ENCODE data around the gene TPK1. TPM values are rescaled to one million over a fixed set of nuclear protein-coding genes. Genes with fewer than 3 reads are reported as not detected.

Gene TPK1
- total RNA-seq: 17.5 and 20.0 TPM in 2 replicates

- peak; percentile 85 for ATAC-seq (ENCODE audit: low read depth)
- Mint-ChIP-seq H3K4me3 (peak within 1 kb of the TSS; percentile 98), H3K9me3 (peaks cover 15% of the 10 kb centered on the region), H3K4me1 (peaks cover 28% of the 10 kb centered on the region), H3K27me3 (no peaks in the 10 kb centered on the region), H3K36me3 (ENCODE audit: low read depth) (peaks cover 6% of the 10 kb centered on the region), H3K27ac (peak within 1 kb of the TSS; percentile 99)
- intact Hi-C loops (cut with micrococcal nuclease): loop anchor here (1.0 to 10.0 kb wide), 9 partner anchors 11 to 1551 kb away; partner anchors contain the start of genes CASP2, TCAF1, TMEM139 and ZYX
- CTCF ChIA-PET: interaction anchor here (0.6 to 2.5 kb wide), 9 partner anchors 10 to 100 kb away, joined by 3 to 18 read pairs (median 5); no protein-coding TSS in a partner anchor
- POLR2A ChIA-PET: interaction anchor here (0.7 to 3.5 kb wide), 15 partner anchors 8 to 1548 kb away, joined by 3 to 117 read pairs (median 7); partner anchors contain the start of gene CASP2
- TF ChIP-seq, protein P1, sequence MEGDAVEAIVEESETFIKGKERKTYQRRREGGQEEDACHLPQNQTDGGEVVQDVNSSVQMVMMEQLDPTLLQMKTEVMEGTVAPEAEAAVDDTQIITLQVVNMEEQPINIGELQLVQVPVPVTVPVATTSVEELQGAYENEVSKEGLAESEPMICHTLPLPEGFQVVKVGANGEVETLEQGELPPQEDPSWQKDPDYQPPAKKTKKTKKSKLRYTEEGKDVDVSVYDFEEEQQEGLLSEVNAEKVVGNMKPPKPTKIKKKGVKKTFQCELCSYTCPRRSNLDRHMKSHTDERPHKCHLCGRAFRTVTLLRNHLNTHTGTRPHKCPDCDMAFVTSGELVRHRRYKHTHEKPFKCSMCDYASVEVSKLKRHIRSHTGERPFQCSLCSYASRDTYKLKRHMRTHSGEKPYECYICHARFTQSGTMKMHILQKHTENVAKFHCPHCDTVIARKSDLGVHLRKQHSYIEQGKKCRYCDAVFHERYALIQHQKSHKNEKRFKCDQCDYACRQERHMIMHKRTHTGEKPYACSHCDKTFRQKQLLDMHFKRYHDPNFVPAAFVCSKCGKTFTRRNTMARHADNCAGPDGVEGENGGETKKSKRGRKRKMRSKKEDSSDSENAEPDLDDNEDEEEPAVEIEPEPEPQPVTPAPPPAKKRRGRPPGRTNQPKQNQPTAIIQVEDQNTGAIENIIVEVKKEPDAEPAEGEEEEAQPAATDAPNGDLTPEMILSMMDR (IDR thresholded peaks at IDR 0.05): no peak
- peak; percentile 88 for DNase-seq
These were observed at the start of gene TPK1 for GRCh38 chr7:144835652-144836544. Gene TPK1, minus strand, starts transcription at chr7:144836053. Its CDS starts 451 bp downstream, at chr7:144835602.

DNA sequence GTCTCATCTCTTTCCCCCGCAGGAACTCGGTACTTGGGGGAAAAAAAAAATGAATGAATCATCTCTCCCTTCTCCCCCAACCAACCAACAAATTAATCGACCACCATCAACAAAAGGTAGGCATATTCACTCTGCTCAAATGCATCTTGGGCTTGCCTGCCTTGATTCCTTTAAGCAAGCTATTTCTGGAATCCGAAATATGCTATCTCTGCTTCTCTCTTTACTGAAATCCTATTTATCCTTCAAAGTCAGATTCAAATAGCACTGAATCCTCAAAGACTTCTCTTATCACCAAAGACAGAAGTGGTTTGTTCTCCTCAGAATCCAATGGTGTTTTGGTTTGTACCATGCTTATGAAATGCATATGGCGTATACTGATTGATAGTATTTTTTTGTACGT lies 49.6 kb upstream of the TPK1 start:
- peaks cover 4% of the 10 kb centered on the region for H3K27me3 Mint-ChIP-seq
- H3K4me3 Mint-ChIP-seq: no peak overlapping the region
- no peaks in the 10 kb centered on the region for H3K36me3 Mint-ChIP-seq (ENCODE audit: low read depth)
- no peak overlapping the region for H3K27ac Mint-ChIP-seq
- no peaks in the 10 kb centered on the region for H3K4me1 Mint-ChIP-seq
- DNase-seq: no peak
- CTCF ChIA-PET: no interaction called here
- H3K9me3 Mint-ChIP-seq: no peaks in the 10 kb centered on the region
- TF ChIP-seq, protein P1 (IDR thresholded peaks at IDR 0.05): no peak
- no peak for ATAC-seq (ENCODE audit: low read depth)
- POLR2A ChIA-PET: no interaction called here
- intact Hi-C loops (cut with micrococcal nuclease): no loop called here

GRCh38 chr7:144884896-144885295 lies 49.0 kb upstream of the TPK1 start:
- no peak overlapping the region for H3K4me3 Mint-ChIP-seq

GRCh38 chr7:144873316-144873845 lies 37.5 kb upstream of the TPK1 start:
- no peak for DNase-seq
- no peak overlapping the region for H3K27ac Mint-ChIP-seq
- H3K4me1 Mint-ChIP-seq: no peaks in the 10 kb centered on the region
- H3K4me3 Mint-ChIP-seq: no peak overlapping the region
- intact Hi-C loops (cut with micrococcal nuclease): no loop called here
- H3K36me3 Mint-ChIP-seq (ENCODE audit: low read depth): no peaks in the 10 kb centered on the region
- POLR2A ChIA-PET: no interaction called here
- peaks cover 16% of the 10 kb centered on the region for H3K27me3 Mint-ChIP-seq
- CTCF ChIA-PET: no interaction called here
- TF ChIP-seq, protein P1 (IDR thresholded peaks at IDR 0.05): no peak
- ATAC-seq (ENCODE audit: low read depth): no peak
- H3K9me3 Mint-ChIP-seq: no peaks in the 10 kb centered on the region

More at GRCh38 chr7:144884896-144885295, 49.0 kb upstream of the TPK1 start:
- TF ChIP-seq, protein P1 (IDR thresholded peaks at IDR 0.05): no peak
- H3K27me3 Mint-ChIP-seq: peaks cover 4% of the 10 kb centered on the region
- no peaks in the 10 kb centered on the region for H3K4me1 Mint-ChIP-seq
- intact Hi-C loops (cut with micrococcal nuclease): no loop called here
- no peaks in the 10 kb centered on the region for H3K9me3 Mint-ChIP-seq
- no peak overlapping the region for H3K27ac Mint-ChIP-seq
- no peaks in the 10 kb centered on the region for H3K36me3 Mint-ChIP-seq (ENCODE audit: low read depth)
- ATAC-seq (ENCODE audit: low read depth): no peak
- ChIA-PET CTCF (no interaction called here), POLR2A (no interaction called here)
- no peak for DNase-seq

- Mint-ChIP-seq H3K27ac (no peak overlapping the region), H3K36me3 (ENCODE audit: low read depth) (no peaks in the 10 kb centered on the region), H3K27me3 (peaks cover 10% of the 10 kb centered on the region), H3K4me3 (no peak overlapping the region), H3K9me3 (no peaks in the 10 kb centered on the region), H3K4me1 (no peaks in the 10 kb centered on the region)
- ChIA-PET CTCF (no interaction called here), POLR2A (no interaction called here)
- DNase-seq (no peak), ATAC-seq (ENCODE audit: low read depth) (no peak)
- intact Hi-C loops (cut with micrococcal nuclease): no loop called here
- TF ChIP-seq, protein P1 (IDR thresholded peaks at IDR 0.05): no peak
These were observed 33.2 kb upstream of the TPK1 start for GRCh38 chr7:144869082-144869481.
